DND-41 (cell line): ENCODE data around the gene DNAH10.

ENCODE experiments used
- CTCF ChIP-seq: IDR thresholded peaks from 2 replicates; pipeline ENCODE4 v1.5.1; 2012; ENCODE audit warnings: borderline replicate concordance, low read length, moderate library complexity, mild to moderate bottlenecking; ENCODE audit not compliant: poor library complexity, severe bottlenecking; ENCODE audit errors: extremely low read depth
- EZH2 ChIP-seq: IDR thresholded peaks from 3 replicates; pipeline ENCODE4 v1.6.1; 2012; ENCODE audit warnings: borderline replicate concordance, low read depth, mild to moderate bottlenecking, moderate library complexity, low read length, inconsistent platforms; ENCODE audit not compliant: severe bottlenecking

- TF ChIP-seq CTCF (no peak), EZH2 (no peak)
Measured at GRCh38 chr12:123715195-123715594, 46.9 kb upstream of the DNAH10 start.
